ENCODE data around the gene TLR10.

GRCh38 chr4:38734446-38734845, 48.3 kb downstream of the TLR10 start:
- TF ChIP-seq, protein P1, sequence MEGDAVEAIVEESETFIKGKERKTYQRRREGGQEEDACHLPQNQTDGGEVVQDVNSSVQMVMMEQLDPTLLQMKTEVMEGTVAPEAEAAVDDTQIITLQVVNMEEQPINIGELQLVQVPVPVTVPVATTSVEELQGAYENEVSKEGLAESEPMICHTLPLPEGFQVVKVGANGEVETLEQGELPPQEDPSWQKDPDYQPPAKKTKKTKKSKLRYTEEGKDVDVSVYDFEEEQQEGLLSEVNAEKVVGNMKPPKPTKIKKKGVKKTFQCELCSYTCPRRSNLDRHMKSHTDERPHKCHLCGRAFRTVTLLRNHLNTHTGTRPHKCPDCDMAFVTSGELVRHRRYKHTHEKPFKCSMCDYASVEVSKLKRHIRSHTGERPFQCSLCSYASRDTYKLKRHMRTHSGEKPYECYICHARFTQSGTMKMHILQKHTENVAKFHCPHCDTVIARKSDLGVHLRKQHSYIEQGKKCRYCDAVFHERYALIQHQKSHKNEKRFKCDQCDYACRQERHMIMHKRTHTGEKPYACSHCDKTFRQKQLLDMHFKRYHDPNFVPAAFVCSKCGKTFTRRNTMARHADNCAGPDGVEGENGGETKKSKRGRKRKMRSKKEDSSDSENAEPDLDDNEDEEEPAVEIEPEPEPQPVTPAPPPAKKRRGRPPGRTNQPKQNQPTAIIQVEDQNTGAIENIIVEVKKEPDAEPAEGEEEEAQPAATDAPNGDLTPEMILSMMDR (conservative IDR thresholded peaks at IDR 0.05 in 1 of 2, IDR thresholded peaks at IDR 0.05 in 1 of 2; ENCODE audit: extremely low read depth in 1 of 2, insufficient read depth in 1 of 2, low read depth in 1 of 2, low read length in 2 of 2) = no peak
- TF ChIP-seq EZH2 (IDR thresholded peaks at IDR 0.05; ENCODE audit: borderline replicate concordance, low read length) = no peak

Measured in mammary epithelial cell (primary cell).